GM19193 (cell line): Measurements from ENCODE around the gene TMEM108.

Experiments
- POLR2A ChIP-seq: IDR thresholded peaks from 4 replicates; pipeline ENCODE4 v1.6.1; 2011; ENCODE audit not compliant: insufficient read depth, insufficient read length; ENCODE audit errors: extremely low read depth

The TMEM108 gene

DNA sequence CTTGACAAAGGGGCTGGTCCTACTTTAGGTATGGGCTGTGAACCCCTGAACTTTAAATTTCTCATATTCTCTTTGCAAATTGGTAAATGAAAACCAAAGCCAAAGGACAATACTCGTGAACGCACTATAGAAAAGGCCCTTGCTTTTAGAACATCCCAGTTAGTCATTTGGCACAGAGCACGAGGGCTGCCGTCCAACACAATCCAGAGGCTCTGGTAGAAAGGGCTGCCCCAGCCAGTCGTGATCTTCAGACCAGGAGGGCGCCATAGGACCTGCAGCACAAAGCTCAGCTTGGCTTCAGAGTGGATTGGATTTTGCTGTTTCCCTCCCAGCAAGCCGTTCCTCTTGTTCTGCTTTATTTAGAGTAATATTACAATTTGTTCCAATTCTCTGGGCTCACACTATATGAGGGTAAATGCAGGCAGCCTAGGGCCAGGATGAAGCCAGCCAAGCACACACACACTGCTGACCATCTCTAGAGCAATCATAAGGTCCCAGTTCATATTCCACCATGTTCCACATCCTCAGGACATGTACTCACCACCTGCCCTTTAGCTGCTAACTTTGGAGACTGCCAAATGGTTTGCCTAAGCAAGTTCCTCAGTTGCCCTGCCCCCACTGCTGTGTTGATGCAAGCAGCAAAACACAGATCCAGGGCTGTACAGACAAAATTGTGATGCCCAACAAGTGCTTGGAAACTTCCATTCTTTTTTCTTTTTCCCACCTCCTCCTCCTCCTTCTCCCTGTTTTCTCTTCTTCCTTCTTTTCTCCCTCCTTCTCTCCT, 355.7 kb downstream of the TMEM108 start:
- no peak for TF ChIP-seq POLR2A

DNA sequence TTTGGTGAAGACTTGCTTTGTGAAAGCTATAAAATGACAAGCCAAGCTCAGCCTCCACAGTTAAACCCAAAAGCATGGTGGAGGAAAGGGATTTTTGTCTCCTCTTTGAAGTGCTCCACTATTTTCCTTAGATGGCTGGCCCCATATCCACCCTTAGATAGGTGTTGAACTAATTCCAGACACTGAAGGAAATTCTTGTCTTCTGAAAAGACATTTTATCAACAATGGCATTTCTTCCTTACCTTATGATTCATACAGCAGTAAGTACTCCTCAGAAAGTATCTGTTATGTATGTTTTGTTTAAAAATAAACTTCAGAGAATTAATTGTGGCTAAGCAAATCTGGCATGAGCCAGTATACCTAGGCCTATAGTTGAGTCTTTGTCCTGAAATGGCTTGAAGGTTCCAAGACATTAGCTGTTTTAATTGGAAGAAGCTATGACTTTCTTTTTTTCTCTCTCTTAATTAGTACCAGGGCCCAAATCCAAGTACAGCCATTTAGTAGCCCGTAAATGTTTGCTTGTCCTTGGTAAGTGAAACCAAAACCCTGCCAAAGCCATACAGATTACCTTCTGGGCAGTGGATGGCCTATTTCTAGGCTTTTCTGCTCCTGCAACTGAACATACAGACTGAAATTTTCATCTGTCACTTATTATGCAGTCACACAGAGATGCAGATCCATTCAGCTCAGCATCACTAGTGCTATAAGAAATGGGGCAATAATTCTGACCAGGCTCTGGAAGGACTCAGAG, 356.5 kb downstream of the TMEM108 start:
- TF ChIP-seq POLR2A: no peak

- TF ChIP-seq POLR2A: no peak
Measured at GRCh38 chr3:133396906-133397305, 358.7 kb downstream of the TMEM108 start.

GRCh38 chr3:133400006-133400515, 361.9 kb downstream of the TMEM108 start, which contains the start of gene BFSP2:
BFSP2 (plus strand) TSS chr3:133400056; CDS start chr3:133400084, 28 bp downstream.
- TF ChIP-seq POLR2A: no peak

GRCh38 chr3:133401374-133402135, 363.4 kb downstream of the TMEM108 start:
- no peak for TF ChIP-seq POLR2A

DNA sequence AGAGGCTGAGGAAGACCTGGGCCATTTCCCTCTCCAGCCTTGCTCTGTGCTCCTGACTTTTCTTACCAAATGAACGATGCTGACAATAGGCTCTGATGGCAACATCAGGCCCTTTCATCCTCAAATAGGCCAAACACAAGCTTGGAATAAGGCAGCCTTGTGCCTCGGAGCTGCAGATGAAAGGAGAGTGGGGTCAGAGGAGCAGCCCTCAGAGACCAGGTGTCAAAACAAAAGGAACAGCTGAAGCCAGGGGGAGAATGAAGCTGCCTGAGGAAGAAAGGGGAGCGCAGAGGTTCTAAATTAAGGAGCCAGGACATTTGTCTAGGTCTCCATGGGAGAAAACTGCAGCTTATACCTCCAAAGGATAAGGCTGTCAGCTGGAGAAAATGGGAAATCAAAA, 366.7 kb downstream of the TMEM108 start:
- no peak for TF ChIP-seq POLR2A

- no peak for TF ChIP-seq POLR2A
Measured at GRCh38 chr3:133408366-133408765, 370.2 kb downstream of the TMEM108 start.

GRCh38 chr3:133408961-133409360, 370.8 kb downstream of the TMEM108 start:
- no peak for TF ChIP-seq POLR2A

GRCh38 chr3:133410191-133410892, 372.2 kb downstream of the TMEM108 start:
- no peak for TF ChIP-seq POLR2A

GRCh38 chr3:133412183-133413132, 374.3 kb downstream of the TMEM108 start:
- TF ChIP-seq POLR2A: no peak

GRCh38 chr3:133413161-133414020, 375.2 kb downstream of the TMEM108 start:
- TF ChIP-seq POLR2A: no peak

DNA sequence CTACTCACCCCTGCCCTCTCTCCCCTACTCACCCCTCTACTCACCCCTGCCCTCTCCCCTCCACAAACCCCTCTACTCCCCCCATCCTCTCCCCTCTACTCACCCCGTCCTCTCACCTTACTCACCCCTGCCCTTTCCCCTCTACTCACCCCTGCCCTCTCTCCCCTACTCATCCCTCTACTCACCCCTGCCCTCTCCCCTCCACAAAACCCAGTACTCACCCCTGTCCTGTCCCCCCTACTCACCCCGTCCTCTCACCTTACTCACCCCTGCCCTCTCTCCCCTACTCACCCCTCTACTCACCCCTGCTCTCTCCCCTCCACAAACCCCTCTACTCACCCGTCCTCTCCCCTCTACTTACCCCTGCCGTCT, 375.8 kb downstream of the TMEM108 start:
- no peak for TF ChIP-seq POLR2A
